GM12878 (cell line): Measurements from ENCODE around the gene ATP10D. TPM values are rescaled to one million over a fixed set of nuclear protein-coding genes. Genes with fewer than 3 reads are reported as not detected.

Source experiments
- ATF7 ChIP-seq: fragments of 450-650 bp; IDR thresholded peaks from 2 replicates; pipeline ENCODE4 v1.6.1; 2016; ENCODE audit warnings: low read depth, mild to moderate bottlenecking
- BCL11A ChIP-seq: IDR thresholded peaks from 2 replicates; pipeline ENCODE4 v1.6.1; 2011; ENCODE audit warnings: low read depth, low read length
- BCLAF1 ChIP-seq: fragments of 450-650 bp; IDR thresholded peaks from 2 replicates; pipeline ENCODE4 v1.6.1; 2017; ENCODE audit warnings: antibody characterized with exemption, mild to moderate bottlenecking, moderate library complexity
- BHLHE40 ChIP-seq, 2 experiments: fragments of 450-650 bp in 1 of 2; IDR thresholded peaks; 2 replicates each; pipeline ENCODE4 v1.6.1; 2011 to 2017; ENCODE audit warnings: low read depth in 2 of 2, borderline replicate concordance in 1 of 2, improper control_type of control experiment in 1 of 2, low read length in 1 of 2, mild to moderate bottlenecking in 1 of 2
- BRCA1 ChIP-seq: IDR thresholded peaks from 2 replicates; pipeline ENCODE4 v1.6.1; 2011; ENCODE audit warnings: low read depth, low read length, improper control_type of control experiment
- CBX5 ChIP-seq: sonication (generic); IDR thresholded peaks from 2 replicates; pipeline ENCODE4 v1.6.1; 2016; ENCODE audit warnings: low read depth, moderate library complexity, mild to moderate bottlenecking, inconsistent platforms
- DPF2 ChIP-seq: fragments of 450-650 bp; IDR thresholded peaks from 2 replicates; pipeline ENCODE4 v1.6.1; 2017; ENCODE audit warnings: mild to moderate bottlenecking
- ESRRA ChIP-seq: IDR thresholded peaks from 2 replicates; pipeline ENCODE4 v1.6.1; 2012; ENCODE audit warnings: mild to moderate bottlenecking, low read length, improper control_type of control experiment
- HCFC1 ChIP-seq: fragments of 150-350 bp; IDR thresholded peaks from 2 replicates; pipeline ENCODE4 v1.6.1; 2014; ENCODE audit warnings: low read length
- HDAC2 ChIP-seq: fragments of 200-600 bp; sonication (generic); IDR thresholded peaks from 2 replicates; pipeline ENCODE4 v1.6.1; 2017
- IKZF1 ChIP-seq: fragments of 450-650 bp; conservative IDR thresholded peaks from 2 replicates; pipeline ENCODE4 v1.6.1; 2017; ENCODE audit warnings: antibody characterized with exemption, mild to moderate bottlenecking
- KAT2A ChIP-seq: conservative IDR thresholded peaks from 2 replicates; pipeline ENCODE4 v1.6.1; 2011; ENCODE audit warnings: low read depth, low read length; ENCODE audit not compliant: control insufficient read depth
- MEF2A ChIP-seq: IDR thresholded peaks from 2 replicates; pipeline ENCODE4 v1.6.1; 2011; ENCODE audit warnings: low read depth, mild to moderate bottlenecking, low read length, moderate library complexity; ENCODE audit not compliant: insufficient read depth
- MEF2B ChIP-seq: fragments of 450-650 bp; IDR thresholded peaks from 2 replicates; pipeline ENCODE4 v1.6.1; 2018; ENCODE audit warnings: mild to moderate bottlenecking, moderate library complexity; ENCODE audit not compliant: partially characterized antibody, poor library complexity, severe bottlenecking
- MYC ChIP-seq: IDR thresholded peaks from 2 replicates; pipeline ENCODE4 v1.6.1; 2011; ENCODE audit warnings: mild to moderate bottlenecking, low read length, moderate library complexity, inconsistent platforms; ENCODE audit not compliant: insufficient read depth, insufficient replicate concordance, insufficient read length, severe bottlenecking
- NBN ChIP-seq: fragments of 450-650 bp; IDR thresholded peaks from 2 replicates; pipeline ENCODE4 v1.6.1; 2016
- NFIC ChIP-seq: IDR thresholded peaks from 2 replicates; pipeline ENCODE4 v1.6.1; 2012; ENCODE audit warnings: low read depth, mild to moderate bottlenecking, inconsistent platforms, low read length, moderate library complexity
- NFXL1 ChIP-seq: fragments of 450-650 bp; IDR thresholded peaks from 2 replicates; pipeline ENCODE4 v1.6.1; 2017; ENCODE audit warnings: antibody characterized with exemption, mild to moderate bottlenecking, borderline replicate concordance
- NFYA ChIP-seq: IDR thresholded peaks from 2 replicates; pipeline ENCODE4 v1.6.1; 2011; ENCODE audit warnings: low read depth, mild to moderate bottlenecking, low read length, improper control_type of control experiment, borderline replicate concordance
- NR2C2 ChIP-seq: IDR thresholded peaks from 2 replicates; pipeline ENCODE4 v1.6.1; 2011; ENCODE audit warnings: borderline replicate concordance, low read depth; ENCODE audit not compliant: control insufficient read depth, insufficient read length
- PKNOX1 ChIP-seq: fragments of 450-650 bp; IDR thresholded peaks from 2 replicates; pipeline ENCODE4 v1.6.1; 2016; ENCODE audit warnings: mild to moderate bottlenecking
- PML ChIP-seq: IDR thresholded peaks from 2 replicates; pipeline ENCODE4 v1.6.1; 2012; ENCODE audit warnings: low read length, inconsistent platforms
- RCOR1 ChIP-seq: conservative IDR thresholded peaks from 2 replicates; pipeline ENCODE4 v1.6.1; 2012; ENCODE audit warnings: low read depth, low read length, improper control_type of control experiment
- RFX5 ChIP-seq: IDR thresholded peaks from 2 replicates; pipeline ENCODE4 v1.6.1; 2011; ENCODE audit warnings: low read depth, low read length, improper control_type of control experiment
- SUZ12 ChIP-seq: fragments of 200-600 bp; sonication (generic); IDR thresholded peaks from one replicate; pipeline ENCODE4 v1.6.1; 2018; ENCODE audit warnings: antibody characterized with exemption, mild to moderate bottlenecking; ENCODE audit not compliant: unreplicated experiment
- TARDBP ChIP-seq: IDR thresholded peaks from 2 replicates; pipeline ENCODE4 v1.6.1; 2016; ENCODE audit warnings: borderline replicate concordance
- TCF3 ChIP-seq: IDR thresholded peaks from 2 replicates; pipeline ENCODE4 v1.6.1; 2012; ENCODE audit warnings: low read depth, mild to moderate bottlenecking, low read length, borderline replicate concordance; ENCODE audit not compliant: insufficient read depth
- WRNIP1 ChIP-seq: IDR thresholded peaks from 2 replicates; pipeline ENCODE4 v1.6.1; 2011; ENCODE audit warnings: low read depth, low read length, improper control_type of control experiment, borderline replicate concordance
- ZBED1 ChIP-seq: IDR thresholded peaks from 2 replicates; pipeline ENCODE4 v1.6.1; 2016; ENCODE audit warnings: borderline replicate concordance
- ZNF384 ChIP-seq: IDR thresholded peaks from 2 replicates; pipeline ENCODE4 v1.6.1; 2012; ENCODE audit warnings: low read depth, mild to moderate bottlenecking, low read length, improper control_type of control experiment, borderline replicate concordance
- ZNF622 ChIP-seq: fragments of 450-650 bp; IDR thresholded peaks from 2 replicates; pipeline ENCODE4 v1.6.1; 2017; ENCODE audit warnings: mild to moderate bottlenecking, inconsistent platforms
- ZSCAN29 ChIP-seq: fragments of 450-650 bp; IDR thresholded peaks from 2 replicates; pipeline ENCODE4 v1.6.1; 2017; ENCODE audit warnings: mild to moderate bottlenecking, moderate library complexity
- polyA plus RNA-seq, 11 experiments: library from polyadenylated mRNA; depleted of rRNA in 4 of 11; unstranded in 6 of 11; stranded (reverse) in 5 of 11; fragments of >200 nt; fragmentation: Nextera tagmentation in 4 of 11; fragmentation: Illumina TruSeq in 1 of 11; extraction: Ambion mirVana in 4 of 11; extraction: Trizol in 1 of 11; gene quantifications; 1 replicate in 1 of 11; 2 replicates in 10 of 11; pipeline versions ENCODE4 v1.2.1 to v1.2.3, GENCODE V29; 2011 to 2016; ENCODE audit warnings: inconsistent platforms in 2 of 11, missing spikeins in 2 of 11, low read depth in 1 of 11
- total RNA-seq, 4 experiments: library from RNA; depleted of rRNA in 3 of 4; stranded (reverse); fragments of >200 nt in 3 of 4; fragmentation: Illumina TruSeq in 1 of 4; extraction: Trizol in 1 of 4; gene quantifications; 2 replicates each; pipeline versions ENCODE4 v1.2.1 to v1.2.3, GENCODE V29; 2013 to 2021

The ATP10D gene
- total and polyA plus RNA-seq, 10 of the 15 experiments (the other 5 are each of a cell fraction or from before 2014, with no cell fraction given): 10.2 to 50.3 (median 19.1) TPM

- TF ChIP-seq ZSCAN29: no peak
- TF ChIP-seq RCOR1: no peak
- TF ChIP-seq ESRRA: no peak
- TF ChIP-seq MYC: no peak
- no peak for TF ChIP-seq WRNIP1
- TF ChIP-seq BCLAF1: no peak
- peak; percentile 22; the same call in 1 of the 2 replicates for TF ChIP-seq ATF7
- no peak for TF ChIP-seq RFX5
- no peak for TF ChIP-seq HCFC1
- TF ChIP-seq BCL11A: no peak
- TF ChIP-seq ZNF622: no peak
- no peak for TF ChIP-seq NFYA
- no peak for TF ChIP-seq SUZ12
- 0 out of 2 replicates have a peak, but pooled peaks have one; percentile 13 for TF ChIP-seq NBN
- TF ChIP-seq PKNOX1: no peak
- TF ChIP-seq PML: no peak
- TF ChIP-seq KAT2A: no peak
- TF ChIP-seq NFIC: 0 out of 2 replicates have a peak, but pooled peaks have one; percentile 16
- TF ChIP-seq MEF2A: no peak
- no peak for TF ChIP-seq ZBED1
- TF ChIP-seq HDAC2: no peak
- TF ChIP-seq TARDBP: no peak
- peak; percentile 77 for TF ChIP-seq MEF2B
- TF ChIP-seq IKZF1: peak; percentile 44; the same call in 1 of the 2 replicates
- no peak for TF ChIP-seq ZNF384
- TF ChIP-seq CBX5: no peak
- TF ChIP-seq DPF2: no peak
- TF ChIP-seq NR2C2: no peak
- TF ChIP-seq TCF3: no peak
- no peak for TF ChIP-seq BHLHE40 (IDR thresholded peaks at IDR 0.05; ENCODE audit: borderline replicate concordance in 1 of 2, low read depth in 2 of 2, low read length in 1 of 2)
- TF ChIP-seq NFXL1: no peak
- no peak for TF ChIP-seq BRCA1
- TF ChIP-seq, all 136 proteins: peak for 9
Measured at GRCh38 chr4:47494124-47494430, 9.0 kb downstream of the ATP10D start (continued).
